Measurements from ENCODE around the gene E2F1.
"Not testable (repeated sequence)": the region's sequence is repeated elsewhere in the genome, so short reads cannot be mapped to it uniquely, and the experiment has no call there.

GRCh38 chr20:33700696-33701441, 14.7 kb upstream of the E2F1 start:
- TF ChIP-seq CTCF (IDR thresholded peaks at IDR 0.05; ENCODE audit: low read depth, low read length, poor library complexity, severe bottlenecking); EZH2phosphoT487 (IDR thresholded peaks at IDR 0.05; ENCODE audit: borderline replicate concordance, low read length): not testable (repeated sequence)

Data from DOHH2 (cell line).